IMR-90 (cell line): ENCODE results near the gene TOX3. TPM values are rescaled to one million over a fixed set of nuclear protein-coding genes. Genes with fewer than 3 reads are reported as not detected.

Experiments
- ATAC-seq: fragments of 200-7000 bp; cut with Tn5 transposase; 2 replicates; pipeline ENCODE4 v1.9.1; 2020; ENCODE audit warnings: low read depth, mild to moderate bottlenecking, moderate library complexity
- BruUV-seq: library from RNA; stranded (reverse); fragments of 400-500 nt; replicated peaks from 2 replicates; lab custom pipeline; 2021; lab: Mats Ljungman, UMichigan
- CTCF ChIA-PET: fragments of 300-600 bp; formaldehyde crosslinking; extraction: SDS; loops from one replicate; lab custom pipeline; 2021; ENCODE audit warnings: antibody characterized with exemption; lab: Yijun Ruan, JAX
- POLR2A ChIA-PET: fragments of 300-600 bp; sonication (Branson Sonifier 250); formaldehyde crosslinking; loops from one replicate; lab custom pipeline; 2022; ENCODE audit warnings: antibody characterized with exemption; ENCODE audit not compliant: unreplicated experiment; lab: Charles Lee
- DNase-seq: peaks from one replicate; pipeline ENCODE4 v3.0.0; 2013
- H2AFZ ChIP-seq: replicated peaks from 2 replicates; pipeline ENCODE3; 2013; ENCODE audit warnings: low read length, mild to moderate bottlenecking; ENCODE audit not compliant: poor library complexity
- H2AK5ac ChIP-seq: 2 replicates; pipeline ENCODE4 v1.6.1; 2013; ENCODE audit warnings: low read depth, low read length, inconsistent platforms
- H2AK9ac ChIP-seq: replicated peaks from 2 replicates; pipeline ENCODE3; 2013; ENCODE audit warnings: mild to moderate bottlenecking, low read depth, low read length, moderate library complexity; ENCODE audit not compliant: poor library complexity
- H2BK120ac ChIP-seq: 2 replicates; pipeline ENCODE4 v1.6.1; 2013; ENCODE audit warnings: low read depth, low read length, inconsistent platforms
- H2BK15ac ChIP-seq: 3 replicates; pipeline ENCODE4 v1.6.1; 2013; ENCODE audit warnings: low read depth, low read length, inconsistent platforms
- H2BK20ac ChIP-seq: 2 replicates; pipeline ENCODE4 v1.6.1; 2013; ENCODE audit warnings: low read depth, mild to moderate bottlenecking, inconsistent platforms, low read length, moderate library complexity
- H2BK5ac ChIP-seq: 2 replicates; pipeline ENCODE4 v1.6.1; 2013; ENCODE audit warnings: mild to moderate bottlenecking, low read depth, low read length, inconsistent platforms; ENCODE audit not compliant: poor library complexity, severe bottlenecking
- H3K14ac ChIP-seq: replicated peaks from 2 replicates; pipeline ENCODE4 v1.6.1; 2013; ENCODE audit warnings: low read depth, low read length, inconsistent platforms
- H3K18ac ChIP-seq: 2 replicates; pipeline ENCODE4 v1.6.1; 2013; ENCODE audit warnings: low read depth, low read length, control low read depth
- H3K23ac ChIP-seq: 2 replicates; pipeline ENCODE4 v1.6.1; 2013; ENCODE audit warnings: low read depth, low read length, inconsistent platforms
- H3K27ac ChIP-seq: 2 replicates; pipeline ENCODE4 v1.5.1; 2013; ENCODE audit warnings: mild to moderate bottlenecking, control low read depth, low read length; ENCODE audit not compliant: insufficient read depth
- H3K27me3 ChIP-seq: 2 replicates; pipeline ENCODE4 v1.6.1; 2013; ENCODE audit warnings: low read length; ENCODE audit not compliant: control insufficient read depth, insufficient read depth
- H3K36me3 ChIP-seq: 2 replicates; pipeline ENCODE4 v1.6.1; 2013; ENCODE audit warnings: low read length, mixed read lengths; ENCODE audit not compliant: control insufficient read depth, insufficient read depth
- H3K4ac ChIP-seq: 2 replicates; pipeline ENCODE4 v1.6.1; 2013; ENCODE audit warnings: low read depth, low read length, inconsistent platforms
- H3K4me1 ChIP-seq: 2 replicates; pipeline ENCODE4 v1.6.1; 2013; ENCODE audit warnings: low read length, mixed read lengths; ENCODE audit not compliant: control insufficient read depth, insufficient read depth
- H3K4me2 ChIP-seq: 2 replicates; pipeline ENCODE4 v1.6.1; 2013; ENCODE audit warnings: low read depth, mild to moderate bottlenecking, control low read depth, low read length, moderate library complexity
- H3K4me3 ChIP-seq: 2 replicates; pipeline ENCODE4 v1.5.1; 2013; ENCODE audit warnings: low read depth, mild to moderate bottlenecking, control low read depth, low read length, moderate library complexity; ENCODE audit not compliant: insufficient read depth
- H3K56ac ChIP-seq: 2 replicates; pipeline ENCODE4 v1.6.1; 2013; ENCODE audit warnings: low read length, inconsistent platforms; ENCODE audit not compliant: insufficient read depth; ENCODE audit errors: extremely low read depth
- H3K79me1 ChIP-seq, 2 experiments: 2 replicates each; pipeline ENCODE4 v1.6.1; 2013; ENCODE audit warnings: low read length in 2 of 2, inconsistent platforms in 1 of 2, low read depth in 1 of 2
- H3K9ac ChIP-seq: 2 replicates; pipeline ENCODE4 v1.6.1; 2013; ENCODE audit warnings: low read depth, low read length, control low read depth
- H3K9me1 ChIP-seq: 2 replicates; pipeline ENCODE4 v1.6.1; 2013; ENCODE audit warnings: low read length, inconsistent platforms; ENCODE audit not compliant: insufficient read depth
- H3K9me3 ChIP-seq: 2 replicates; pipeline ENCODE4 v1.6.1; 2013; ENCODE audit warnings: low read length; ENCODE audit not compliant: control insufficient read depth, insufficient read depth
- H4K20me1 ChIP-seq: 2 replicates; pipeline ENCODE4 v1.6.1; 2013; ENCODE audit warnings: low read length, inconsistent platforms; ENCODE audit not compliant: insufficient read depth
- H4K5ac ChIP-seq: 2 replicates; pipeline ENCODE4 v1.6.1; 2013; ENCODE audit warnings: mild to moderate bottlenecking, low read depth, low read length, control low read depth
- H4K8ac ChIP-seq, 2 experiments: 2 replicates each; pipeline ENCODE4 v1.6.1; 2013; ENCODE audit warnings: low read depth in 2 of 2, low read length in 2 of 2, control low read depth in 1 of 2, inconsistent platforms in 1 of 2
- H4K91ac ChIP-seq: 2 replicates; pipeline ENCODE4 v1.6.1; 2013; ENCODE audit warnings: low read depth, low read length, inconsistent platforms; ENCODE audit not compliant: insufficient read depth
- CEBPB ChIP-seq: IDR thresholded peaks from 2 replicates; pipeline ENCODE4 v1.6.1; 2012; ENCODE audit warnings: low read depth, low read length, improper control_type of control experiment
- CHD1 ChIP-seq: IDR thresholded peaks from 2 replicates; pipeline ENCODE4 v1.6.1; 2012; ENCODE audit warnings: low read depth, low read length, improper control_type of control experiment
- MAFK ChIP-seq: IDR thresholded peaks from 2 replicates; pipeline ENCODE4 v1.6.1; 2012; ENCODE audit warnings: low read depth, low read length, improper control_type of control experiment
- NFE2L2 ChIP-seq: fragments of 150-350 bp; IDR thresholded peaks from 2 replicates; pipeline ENCODE4 v1.6.1; 2016; ENCODE audit warnings: low read depth, mild to moderate bottlenecking, low read length
- POLR2A ChIP-seq: IDR thresholded peaks from 2 replicates; pipeline ENCODE4 v1.6.1; 2012; ENCODE audit warnings: mild to moderate bottlenecking, low read depth, low read length
- RCOR1 ChIP-seq: IDR thresholded peaks from 2 replicates; pipeline ENCODE4 v1.6.1; 2012; ENCODE audit warnings: mild to moderate bottlenecking, low read length, improper control_type of control experiment; ENCODE audit not compliant: insufficient replicate concordance
- SMC3 ChIP-seq: fragments of 150-350 bp; IDR thresholded peaks from 2 replicates; pipeline ENCODE4 v1.6.1; 2016; ENCODE audit warnings: low read depth, mild to moderate bottlenecking, antibody characterized with exemption, low read length, moderate library complexity
- WGBS, 2 experiments: methylation state at CpG; one replicate each; pipeline versions ENCODE4 v1.1.5 to v1.1.7; 2013; ENCODE audit warnings: missing lambda C conversion rate in 2 of 2; ENCODE audit not compliant: insufficient read length in 1 of 2; ENCODE audit errors: extremely low coverage in 2 of 2; 5-methylcytosine and 5-hydroxymethylcytosine counted together
- dilution Hi-C: fragments of 300-500 bp; cut with HindIII; formaldehyde crosslinking; loops from one replicate; pipeline ENCODE4 v1.14.3; 2018; ENCODE audit warnings: low sequenced_read_pairs; ENCODE audit not compliant: unreplicated experiment
- in situ Hi-C: fragments of 300-500 bp; cut with MboI; formaldehyde crosslinking; loops from 3 replicates; pipeline ENCODE4 v1.14.3; 2019; ENCODE audit warnings: low sequenced_read_pairs, inconsistent platforms, mixed read lengths
- intact Hi-C: fragments of 100-400 bp; cut with micrococcal nuclease; formaldehyde crosslinking; loops from 2 replicates; pipeline ENCODE4 v1.10.0; 2022
- polyA plus RNA-seq, 3 experiments: library from polyadenylated mRNA; depleted of rRNA; stranded (reverse); fragments of >200 nt; gene quantifications; 2 replicates each; pipeline ENCODE4 v1.2.3, GENCODE V29; 2012; ENCODE audit warnings: low replicate concordance in 1 of 3
- total RNA-seq: library from RNA; depleted of rRNA; stranded (reverse); fragments of >200 nt; gene quantifications from 2 replicates; pipeline ENCODE4 v1.2.3, GENCODE V29; 2012
- TF ChIP-seq, protein P1 (sequence below): conservative IDR thresholded peaks from 2 replicates; pipeline ENCODE4 v1.5.1; 2012; ENCODE audit warnings: mild to moderate bottlenecking, low read depth, low read length, improper control_type of control experiment

Gene TOX3
- total and polyA plus RNA-seq, 2 of the 4 experiments (the other 2 are of a cell fraction) = not detected

DNA sequence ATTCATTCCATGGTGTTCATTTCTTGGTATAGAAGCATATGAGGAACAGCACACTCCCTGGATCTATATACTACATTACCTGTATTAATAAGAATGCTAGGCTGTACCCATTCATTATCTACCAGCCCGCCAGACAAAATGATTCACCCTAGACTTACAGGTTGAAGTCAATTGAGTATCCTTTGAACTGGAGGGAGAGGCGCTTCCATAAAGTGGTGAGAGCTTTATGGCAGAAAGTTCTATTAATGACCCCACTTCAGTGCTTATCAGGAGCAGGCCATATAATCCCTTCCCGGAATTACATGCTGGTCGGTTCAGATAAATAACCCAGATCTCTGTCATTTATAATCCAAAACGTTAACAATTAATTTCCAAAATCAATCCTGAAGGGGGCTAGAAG, 44.5 kb upstream of the TOX3 start:
- no peaks in the 10 kb centered on the region for H4K20me1 ChIP-seq
- H2BK120ac ChIP-seq = no peak overlapping the region
- H3K27ac ChIP-seq = no peak overlapping the region
- no peak overlapping the region for H3K18ac ChIP-seq
- no peak overlapping the region for H3K14ac ChIP-seq
- ChIA-PET CTCF (no interaction called here), POLR2A (no interaction called here)
- DNase-seq (no peak), ATAC-seq (no peak)
- no peak overlapping the region for H3K56ac ChIP-seq
- in situ Hi-C loops (no loop called here), intact Hi-C loops (no loop called here), dilution Hi-C loops (no loop called here)
- H3K9ac ChIP-seq = no peak overlapping the region
- no peak overlapping the region for H2BK15ac ChIP-seq
- BruUV-seq = no TSS peak
- no peak overlapping the region for H4K8ac ChIP-seq
- H2AK5ac ChIP-seq = no peak overlapping the region
- H3K27me3 ChIP-seq = no peaks in the 10 kb centered on the region
- H4K91ac ChIP-seq = no peak overlapping the region
- no peak overlapping the region for H3K4me2 ChIP-seq
- H4K5ac ChIP-seq = no peak overlapping the region
- no peak overlapping the region for H2BK5ac ChIP-seq
- no peak overlapping the region for H3K4me3 ChIP-seq
- no peak overlapping the region for H3K23ac ChIP-seq
- H3K36me3 ChIP-seq = no peaks in the 10 kb centered on the region
- no peaks in the 10 kb centered on the region for H3K79me1 ChIP-seq
- TF ChIP-seq MAFK (no peak), CEBPB (no peak), CHD1 (no peak), POLR2A (no peak), NFE2L2 (no peak), RCOR1 (no peak), SMC3 (no peak)
- TF ChIP-seq, protein P1, sequence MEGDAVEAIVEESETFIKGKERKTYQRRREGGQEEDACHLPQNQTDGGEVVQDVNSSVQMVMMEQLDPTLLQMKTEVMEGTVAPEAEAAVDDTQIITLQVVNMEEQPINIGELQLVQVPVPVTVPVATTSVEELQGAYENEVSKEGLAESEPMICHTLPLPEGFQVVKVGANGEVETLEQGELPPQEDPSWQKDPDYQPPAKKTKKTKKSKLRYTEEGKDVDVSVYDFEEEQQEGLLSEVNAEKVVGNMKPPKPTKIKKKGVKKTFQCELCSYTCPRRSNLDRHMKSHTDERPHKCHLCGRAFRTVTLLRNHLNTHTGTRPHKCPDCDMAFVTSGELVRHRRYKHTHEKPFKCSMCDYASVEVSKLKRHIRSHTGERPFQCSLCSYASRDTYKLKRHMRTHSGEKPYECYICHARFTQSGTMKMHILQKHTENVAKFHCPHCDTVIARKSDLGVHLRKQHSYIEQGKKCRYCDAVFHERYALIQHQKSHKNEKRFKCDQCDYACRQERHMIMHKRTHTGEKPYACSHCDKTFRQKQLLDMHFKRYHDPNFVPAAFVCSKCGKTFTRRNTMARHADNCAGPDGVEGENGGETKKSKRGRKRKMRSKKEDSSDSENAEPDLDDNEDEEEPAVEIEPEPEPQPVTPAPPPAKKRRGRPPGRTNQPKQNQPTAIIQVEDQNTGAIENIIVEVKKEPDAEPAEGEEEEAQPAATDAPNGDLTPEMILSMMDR = no peak
- no peaks in the 10 kb centered on the region for H3K9me1 ChIP-seq
- no peaks in the 10 kb centered on the region for H3K4me1 ChIP-seq
- no peak overlapping the region for H2BK20ac ChIP-seq
- no peak overlapping the region for H2AFZ ChIP-seq
- no peak overlapping the region for H3K4ac ChIP-seq
- H3K9me3 ChIP-seq = peaks cover 5% of the 10 kb centered on the region; the same call in 1 of the 2 replicates
- H2AK9ac ChIP-seq = no peak overlapping the region
- 0% methylated on average over 3 of the region's 5 CpGs; no CpG with 5 or more reads in 1 of the 2 experiments for WGBS, 2 experiments
